Pancreas (tissue), 10 donors: ENCODE measurements around the gene PTPRF. TPM values are rescaled to one million over a fixed set of nuclear protein-coding genes. Genes with fewer than 3 reads are reported as not detected.

ENCODE experiments used
- ATAC-seq, 4 donors: fragments of 200-7000 bp; cut with Tn5 transposase; one replicate each; pipeline versions ENCODE4 v1.8.0 to v1.9.1; 2020; ENCODE audit warnings: mild to moderate bottlenecking in 4 of 4, moderate library complexity in 4 of 4
- DNase-seq, 6 donors: peaks; one replicate each; pipeline ENCODE4 v3.0.0-alpha.2; 2020
- FAIRE-seq: peaks from 2 replicates; lab custom pipeline; 2012; peaks lifted over from hg19 to GRCh38; lab: Jason Lieb, UNC
- H3K27ac ChIP-seq, 4 donors: fragments of 200-600 bp; sonication (generic); 1 replicate in 3 of 4; 2 replicates in 1 of 4; pipeline versions ENCODE4 v1.5.0 to v1.8.0; 2020
- H3K27me3 ChIP-seq, 4 donors: fragments of 200-600 bp; one replicate each; pipeline ENCODE4 v1.8.0; 2021
- H3K36me3 ChIP-seq, 3 donors: fragments of 200-600 bp; sonication (generic) in 1 of 3; one replicate each; pipeline versions ENCODE4 v1.5.0 to v1.8.0; 2020 to 2021
- H3K4me1 ChIP-seq, 3 donors: fragments of 200-600 bp; one replicate each; pipeline ENCODE4 v1.8.0; 2021
- H3K4me3 ChIP-seq, 4 donors: fragments of 200-600 bp; sonication (generic) in 2 of 4; one replicate each; pipeline versions ENCODE4 v1.5.0 to v1.8.0; 2020 to 2021
- H3K9me3 ChIP-seq, 4 donors: fragments of 200-600 bp; one replicate each; pipeline ENCODE4 v1.8.0; 2021
- CTCF ChIP-seq, 4 donors: fragments of 200-600 bp; sonication (generic) in 3 of 4; IDR thresholded peaks; one replicate each; pipeline versions ENCODE4 v1.5.0 to v1.8.0; 2021; ENCODE audit warnings: antibody characterized with exemption in 4 of 4
- WGBS, 2 donors: extraction: QIAGEN DNeasy Blood & Tissue Kit; methylation state at CpG; one replicate each; pipeline ENCODE4 v1.1.7; 2013; 5-methylcytosine and 5-hydroxymethylcytosine counted together
- intact Hi-C, 3 donors: fragments of 100-400 bp; cut with DNase I; formaldehyde crosslinking; loops; one replicate each; pipeline versions ENCODE4 v1.11.1 to v1.14.2; 2022
- polyA plus RNA-seq, 2 donors: library from polyadenylated mRNA; stranded (reverse); fragments of 200-250 nt; gene quantifications; one replicate each; pipeline ENCODE4 v1.2.3, GENCODE V29; 2013
- total RNA-seq, 6 donors: library from RNA; stranded (reverse); fragmentation: NEBNext Ultra II Directional in 4 of 6; extraction: Animal tissue kit (Norgen Biotek cat#: 25700) in 4 of 6; gene quantifications; one replicate each; pipeline versions ENCODE4 v1.2.1 to v1.2.4, GENCODE V29; 2021 to 2023
- donor health status: healthy with polysubstance abuse.
- donor health status: DM: no; HTN: no; CAD: no; lungs with moderate emphysema.
- donor health status: DM: no; HTN: no; CAD: no.
- donor health status: control.
- donor health status: control.
- donor health status: Bipolar disorder and iron deficiency.
- donor health status: DM: yes; HTN: yes; CAD: no.
- donor health status: DM: no; HTN: no; CAD: no.
- donor health status: DM: no; HTN: no; CAD: no.
- donor health status: DM: yes; HTN: yes; CAD: no.

PTPRF gene
- total and polyA plus RNA-seq, 8 donors, result 42.9 to 210 (median 129) TPM

- H3K27ac ChIP-seq, result no peak overlapping the region
- no peak for ATAC-seq
- FAIRE-seq, result no peak
- intact Hi-C loops, result no loop called here
- H3K4me3 ChIP-seq, result no peak overlapping the region
- no peaks in the 10 kb centered on the region for H3K36me3 ChIP-seq
- peaks cover 0 to 6% (median 6%) of the 10 kb centered on the region in 3 donors for H3K4me1 ChIP-seq
- WGBS, 2 donors, result 84 to 93% methylated on average over 14 of the region's 14 CpGs
- no peak for TF ChIP-seq CTCF (IDR thresholded peaks at IDR 0.05)
- DNase-seq, result no peak
- no peaks in the 10 kb centered on the region for H3K27me3 ChIP-seq
- H3K9me3 ChIP-seq, result no peaks in the 10 kb centered on the region
These were observed 40.0 kb downstream of the PTPRF start for GRCh38 chr1:43570715-43571114.

GRCh38 chr1:43572084-43572483 lies 41.4 kb downstream of the PTPRF start:
- no peaks in the 10 kb centered on the region for H3K36me3 ChIP-seq

GRCh38 chr1:43572538-43572937 lies 41.9 kb downstream of the PTPRF start:
- no peak for TF ChIP-seq CTCF (IDR thresholded peaks at IDR 0.05)
- H3K4me1 ChIP-seq, result no peaks in the 10 kb centered on the region
- no peak for DNase-seq
- H3K9me3 ChIP-seq, result no peaks in the 10 kb centered on the region
- H3K27ac ChIP-seq, result no peak overlapping the region
- 88 to 90% methylated on average over 9 of the region's 9 CpGs for WGBS, 2 donors
- ATAC-seq, result no peak
- intact Hi-C loops, result no loop called here
- H3K27me3 ChIP-seq, result no peaks in the 10 kb centered on the region
- FAIRE-seq, result no peak
- no peaks in the 10 kb centered on the region for H3K36me3 ChIP-seq
- H3K4me3 ChIP-seq, result no peak overlapping the region

More at GRCh38 chr1:43572084-43572483, 41.4 kb downstream of the PTPRF start:
- intact Hi-C loops, result no loop called here
- DNase-seq (no peak), ATAC-seq (no peak), FAIRE-seq (no peak)
- no peak overlapping the region for H3K27ac ChIP-seq
- H3K27me3 ChIP-seq, result no peaks in the 10 kb centered on the region
- 57 to 60% methylated on average over 2 of the region's 2 CpGs for WGBS, 2 donors
- no peak for TF ChIP-seq CTCF (IDR thresholded peaks at IDR 0.05)
- no peak overlapping the region for H3K4me3 ChIP-seq
- no peaks in the 10 kb centered on the region for H3K9me3 ChIP-seq
- H3K4me1 ChIP-seq, result no peaks in the 10 kb centered on the region

GRCh38 chr1:43573066-43573800 lies 42.5 kb downstream of the PTPRF start:
- Histone ChIP-seq H3K27me3 (no peaks in the 10 kb centered on the region), H3K36me3 (no peaks in the 10 kb centered on the region), H3K9me3 (no peaks in the 10 kb centered on the region), H3K4me3 (no peak overlapping the region), H3K27ac (no peak overlapping the region), H3K4me1 (no peaks in the 10 kb centered on the region)
- no peak for TF ChIP-seq CTCF (IDR thresholded peaks at IDR 0.05)
- 87 to 91% methylated on average over 11 of the region's 11 CpGs for WGBS, 2 donors
- no peak for ATAC-seq
- FAIRE-seq, result no peak
- intact Hi-C loops, result no loop called here
- DNase-seq, result no peak

GRCh38 chr1:43576521-43576920 lies 45.8 kb downstream of the PTPRF start:
- intact Hi-C loops, result no loop called here
- ATAC-seq, result no peak
- no peak for TF ChIP-seq CTCF (IDR thresholded peaks at IDR 0.05)
- Histone ChIP-seq H3K27ac (no peak overlapping the region), H3K4me3 (no peak overlapping the region), H3K27me3 (no peaks in the 10 kb centered on the region), H3K36me3 (peaks cover 0 to 18% (median 0%) of the 10 kb centered on the region in 3 donors), H3K9me3 (no peaks in the 10 kb centered on the region), H3K4me1 (no peaks in the 10 kb centered on the region)
- WGBS, 2 donors, result 95 to 97% methylated on average over 7 of the region's 7 CpGs
- FAIRE-seq, result no peak
- no peak for DNase-seq
